Colonic mucosa (tissue), 4 donors: ENCODE measurements around the gene IMMP2L. TPM values are rescaled to one million over a fixed set of nuclear protein-coding genes. Genes with fewer than 3 reads are reported as not detected.

Source experiments
- DNase-seq: peaks from one replicate; pipeline ENCODE4 v3.0.0-alpha.2; 2020
- H3K27ac ChIP-seq: fragments of 200-600 bp; one replicate; pipeline ENCODE4 v1.8.0; 2021
- H3K27me3 ChIP-seq: fragments of 200-600 bp; one replicate; pipeline ENCODE4 v1.8.0; 2021
- H3K36me3 ChIP-seq: fragments of 200-600 bp; one replicate; pipeline ENCODE4 v1.8.0; 2021
- H3K4me1 ChIP-seq: fragments of 200-600 bp; one replicate; pipeline ENCODE4 v1.8.0; 2021; ENCODE audit warnings: mild to moderate bottlenecking
- H3K4me3 ChIP-seq: fragments of 200-600 bp; one replicate; pipeline ENCODE4 v1.8.0; 2021
- H3K9ac ChIP-seq, 2 donors: one replicate each; pipeline ENCODE4 v1.7.0; 2013; ENCODE audit warnings: control low read depth in 2 of 2, low read depth in 2 of 2, low read length in 2 of 2
- H3K9me3 ChIP-seq: fragments of 200-600 bp; one replicate; pipeline ENCODE4 v1.8.0; 2021
- CTCF ChIP-seq: fragments of 200-600 bp; IDR thresholded peaks from one replicate; pipeline ENCODE4 v1.8.0; 2022; ENCODE audit warnings: antibody characterized with exemption, mild to moderate bottlenecking
- intact Hi-C: fragments of 100-400 bp; cut with DNase I; formaldehyde crosslinking; loops from one replicate; pipeline ENCODE4 v1.14.1; 2022
- total RNA-seq, 2 donors: library from RNA; stranded (reverse); fragmentation: NEBNext Ultra II Directional in 1 of 2; extraction: Animal tissue kit (Norgen Biotek cat#: 25700) in 1 of 2; gene quantifications; one replicate each; pipeline ENCODE4 v1.2.1, GENCODE V29; 2021
- donor health status: healthy.
- donor health status: DM: no; HTN: no; CAD: no.
- donor health status: DM: no; HTN: no; CAD: no.

IMMP2L gene
- total RNA-seq, 2 donors from 2014 or later: 13.4 to 15.4 TPM

- no peak overlapping the region for H3K4me3 ChIP-seq
- no peaks in the 10 kb centered on the region for H3K4me1 ChIP-seq
- TF ChIP-seq CTCF: no peak
- no peak for DNase-seq
- H3K27ac ChIP-seq: no peak overlapping the region
- intact Hi-C loops: no loop called here
- no peak overlapping the region for H3K9ac ChIP-seq
- no peaks in the 10 kb centered on the region for H3K27me3 ChIP-seq
- no peaks in the 10 kb centered on the region for H3K36me3 ChIP-seq
- no peaks in the 10 kb centered on the region for H3K9me3 ChIP-seq
Observed at GRCh38 chr7:111108496-111108895, 453.8 kb downstream of the IMMP2L start.

DNA sequence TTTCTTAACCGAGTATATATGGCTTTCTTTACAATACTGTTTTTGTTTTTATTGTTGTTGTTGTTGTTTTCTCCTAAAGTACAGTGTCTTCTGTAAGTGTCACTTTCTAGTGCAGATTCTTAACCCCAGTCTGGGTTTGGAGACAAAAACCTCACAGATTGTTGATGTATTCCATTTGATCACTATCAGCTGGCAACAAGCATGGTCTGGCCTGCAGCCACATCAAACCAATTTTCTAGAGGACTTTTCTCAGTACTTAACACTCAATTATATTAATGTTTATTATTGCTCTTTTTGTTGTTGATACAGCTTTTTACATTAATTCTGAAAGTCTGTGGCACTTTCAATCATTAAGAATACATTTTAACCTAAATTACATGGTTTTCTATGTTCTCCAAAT lies 454.3 kb downstream of the IMMP2L start:
- Histone ChIP-seq H3K9me3 (no peaks in the 10 kb centered on the region), H3K4me3 (no peak overlapping the region), H3K27me3 (no peaks in the 10 kb centered on the region), H3K27ac (no peak overlapping the region), H3K36me3 (no peaks in the 10 kb centered on the region), H3K4me1 (no peaks in the 10 kb centered on the region), H3K9ac (no peak overlapping the region)
- no peak for DNase-seq
- intact Hi-C loops: no loop called here
- no peak for TF ChIP-seq CTCF

DNA sequence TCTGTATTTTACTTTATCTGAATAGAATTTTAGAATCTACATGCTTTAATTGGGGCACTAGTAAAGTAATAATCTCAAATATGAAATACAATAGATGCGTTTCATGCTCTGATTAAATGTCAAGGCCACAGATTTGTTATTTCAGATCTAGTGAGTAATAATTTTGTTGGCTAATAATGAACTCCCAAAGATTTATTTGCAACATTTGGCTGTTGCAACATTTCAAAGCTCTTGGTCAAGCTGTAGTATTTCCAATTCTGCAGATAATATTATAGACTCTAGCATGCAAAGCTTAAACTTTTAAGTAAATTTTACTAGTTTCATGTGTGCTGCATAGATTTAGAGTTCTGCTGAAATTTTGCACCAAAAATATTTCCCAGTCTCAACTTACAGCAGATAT lies 454.7 kb downstream of the IMMP2L start:
- H3K27ac ChIP-seq: no peak overlapping the region
- no peaks in the 10 kb centered on the region for H3K36me3 ChIP-seq
- intact Hi-C loops: no loop called here
- no peak overlapping the region for H3K4me3 ChIP-seq
- TF ChIP-seq CTCF: no peak
- H3K4me1 ChIP-seq: no peaks in the 10 kb centered on the region
- H3K9ac ChIP-seq: no peak overlapping the region
- DNase-seq: no peak
- no peaks in the 10 kb centered on the region for H3K27me3 ChIP-seq
- H3K9me3 ChIP-seq: no peaks in the 10 kb centered on the region

DNA sequence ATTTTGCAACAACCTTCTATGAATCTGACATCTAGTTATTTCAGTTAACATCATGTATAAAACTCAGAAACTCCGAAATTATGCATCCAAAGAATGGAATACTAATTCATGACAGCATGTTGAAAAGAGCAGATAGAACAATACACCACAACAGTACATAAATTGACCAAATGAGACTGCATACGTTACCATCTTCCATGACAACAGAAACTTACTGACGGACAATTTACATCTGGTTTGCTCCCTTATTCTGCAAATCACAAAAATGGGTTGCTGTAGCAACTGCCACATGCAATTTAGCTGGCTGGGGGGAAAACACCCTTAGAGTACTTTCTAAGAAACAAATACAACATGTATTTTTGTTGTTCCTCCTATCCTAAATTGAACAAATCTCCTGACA lies 457.0 kb downstream of the IMMP2L start:
- intact Hi-C loops: no loop called here
- no peak overlapping the region for H3K27ac ChIP-seq
- no peak for DNase-seq
- no peak for TF ChIP-seq CTCF
- no peak overlapping the region for H3K4me3 ChIP-seq
- no peaks in the 10 kb centered on the region for H3K9me3 ChIP-seq
- H3K4me1 ChIP-seq: no peaks in the 10 kb centered on the region
- no peak overlapping the region for H3K9ac ChIP-seq
- no peaks in the 10 kb centered on the region for H3K27me3 ChIP-seq
- H3K36me3 ChIP-seq: no peaks in the 10 kb centered on the region

- H3K36me3 ChIP-seq: no peaks in the 10 kb centered on the region
- intact Hi-C loops: no loop called here
- no peaks in the 10 kb centered on the region for H3K9me3 ChIP-seq
- no peak overlapping the region for H3K27ac ChIP-seq
- no peak overlapping the region for H3K4me3 ChIP-seq
- no peak for DNase-seq
- no peaks in the 10 kb centered on the region for H3K27me3 ChIP-seq
- no peak for TF ChIP-seq CTCF
- H3K9ac ChIP-seq: no peak overlapping the region
- H3K4me1 ChIP-seq: no peaks in the 10 kb centered on the region
Observed at GRCh38 chr7:111104710-111105109, 457.6 kb downstream of the IMMP2L start.

- Histone ChIP-seq H3K9ac (no peak overlapping the region), H3K9me3 (no peaks in the 10 kb centered on the region), H3K27me3 (no peaks in the 10 kb centered on the region), H3K36me3 (no peaks in the 10 kb centered on the region), H3K27ac (no peak overlapping the region), H3K4me1 (no peaks in the 10 kb centered on the region), H3K4me3 (no peak overlapping the region)
- no peak for DNase-seq
- intact Hi-C loops: no loop called here
- TF ChIP-seq CTCF: no peak
Observed at GRCh38 chr7:111103678-111104274, 458.5 kb downstream of the IMMP2L start.
